Spleen (tissue), 7 donors: ENCODE measurements around the gene RANBP10.

Experiments used
- CTCF ChIP-seq, 11 experiments: fragments of 200-600 bp in 7 of 11; fragments of 450-650 bp in 4 of 11; sonication (generic) in 4 of 11; IDR thresholded peaks in 8 of 11; conservative IDR thresholded peaks in 3 of 11; 1 replicate in 7 of 11; 2 replicates in 4 of 11; pipeline versions ENCODE4 v1.4.0 to v1.8.0; 2016 to 2021; ENCODE audit warnings: antibody characterized with exemption in 11 of 11, inconsistent platforms in 4 of 11, mild to moderate bottlenecking in 1 of 11
- POLR2A ChIP-seq, 3 donors: fragments of 450-650 bp; IDR thresholded peaks; one replicate each; pipeline ENCODE4 v1.5.1; 2017; ENCODE audit warnings: antibody characterized with exemption in 3 of 3, mild to moderate bottlenecking in 1 of 3
- POLR2AphosphoS5 ChIP-seq, 3 donors: sonication (generic); formaldehyde crosslinking; IDR thresholded peaks; one replicate each; pipeline ENCODE4 v1.5.1; 2017; ENCODE audit warnings: antibody characterized with exemption in 3 of 3
- donor health status: DM: no; HTN: no; CAD: no; lungs with moderate emphysema.
- donor health status: DM: no; HTN: no; CAD: no.
- donor health status: DM: no; HTN: no; CAD: no.

GRCh38 chr16:67726106-67727034 is 80.0 kb downstream of the RANBP10 start:
- no peak for TF ChIP-seq CTCF (IDR thresholded peaks at IDR 0.05 in 8 of 11, conservative IDR thresholded peaks at IDR 0.05 in 3 of 11)
- TF ChIP-seq POLR2AphosphoS5 (IDR thresholded peaks at IDR 0.05), result no peak
- TF ChIP-seq POLR2A (IDR thresholded peaks at IDR 0.05), result no peak
